Gastroesophageal sphincter (tissue), 3 donors: ENCODE data around the gene MRPL20.
"Not testable (repeated sequence)": the region's sequence is repeated elsewhere in the genome, so short reads cannot be mapped to it uniquely, and the experiment has no call there.

Source experiments
- CTCF ChIP-seq, 4 experiments: fragments of 200-600 bp in 2 of 4; fragments of 450-650 bp in 2 of 4; sonication (generic) in 1 of 4; IDR thresholded peaks; one replicate each; pipeline ENCODE4 v1.5.1; 2017 to 2019; ENCODE audit warnings: antibody characterized with exemption in 4 of 4, mild to moderate bottlenecking in 2 of 4, moderate library complexity in 2 of 4
- EP300 ChIP-seq: sonication (generic); formaldehyde crosslinking; IDR thresholded peaks from one replicate; pipeline ENCODE4 v1.6.1; 2017; ENCODE audit warnings: antibody characterized with exemption, mild to moderate bottlenecking
- POLR2A ChIP-seq, 2 donors: fragments of 450-650 bp; IDR thresholded peaks; one replicate each; pipeline ENCODE4 v1.6.1; 2017; ENCODE audit warnings: antibody characterized with exemption in 2 of 2, mild to moderate bottlenecking in 2 of 2, moderate library complexity in 1 of 2

- not testable (repeated sequence) for TF ChIP-seq CTCF (IDR thresholded peaks at IDR 0.05); POLR2A (IDR thresholded peaks at IDR 0.05); EP300
Measured at GRCh38 chr1:1450616-1451015, 43.5 kb upstream of the MRPL20 start.
